GM10248 (cell line): Measurements from ENCODE around the gene EP400.
"Not testable (repeated sequence)": the region's sequence is repeated elsewhere in the genome, so short reads cannot be mapped to it uniquely, and the experiment has no call there.

Experiments
- CTCF ChIA-PET: fragments of 300-600 bp; sonication (Branson Sonifier 250); formaldehyde crosslinking; extraction: SDS; loops from one replicate; lab custom pipeline; 2021; ENCODE audit warnings: antibody characterized with exemption; lab: Yijun Ruan, JAX
- POLR2A ChIA-PET: fragments of 350-650 bp; sonication (Branson Sonifier 250); formaldehyde crosslinking; extraction: SDS; loops from one replicate; lab custom pipeline; 2020; ENCODE audit warnings: antibody characterized with exemption; lab: Yijun Ruan, JAX
- DNase-seq: peaks from one replicate; pipeline ENCODE4 v3.0.0; 2012; ENCODE audit errors: extremely low spot score
- CTCF ChIP-seq: IDR thresholded peaks from 2 replicates; pipeline ENCODE4 v1.5.1; 2012; ENCODE audit warnings: mild to moderate bottlenecking, low read depth; ENCODE audit errors: extremely low read depth, missing control alignments, control extremely low read depth

Gene EP400

GRCh38 chr12:132095520-132096409, 146.0 kb downstream of the EP400 start:
- no peak for TF ChIP-seq CTCF
- POLR2A ChIA-PET, result no interaction called here
- CTCF ChIA-PET, result no interaction called here
- DNase-seq, result no peak

DNA sequence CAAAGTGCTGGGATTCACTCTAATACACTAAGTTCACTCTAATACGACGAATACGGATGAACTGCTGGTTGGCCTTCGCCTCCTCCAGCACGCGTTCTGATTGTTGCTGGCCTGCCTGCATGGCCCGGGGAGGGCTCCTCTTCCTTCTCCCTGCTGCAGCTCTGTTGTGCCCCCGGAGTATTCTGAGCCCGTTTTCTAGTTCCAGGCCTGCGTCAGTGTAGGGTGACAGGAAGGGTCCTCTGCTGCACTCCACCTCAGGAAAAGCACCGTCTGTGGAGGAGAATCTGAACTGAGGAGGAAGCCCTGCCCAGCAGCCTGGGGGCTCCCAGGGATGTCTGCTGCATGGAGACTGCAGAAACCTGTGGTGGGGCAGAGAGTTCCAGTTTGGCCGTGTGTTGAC, 150.0 kb downstream of the EP400 start:
- POLR2A ChIA-PET, result no interaction called here
- no peak for DNase-seq
- TF ChIP-seq CTCF, result no peak
- CTCF ChIA-PET, result no interaction called here

DNA sequence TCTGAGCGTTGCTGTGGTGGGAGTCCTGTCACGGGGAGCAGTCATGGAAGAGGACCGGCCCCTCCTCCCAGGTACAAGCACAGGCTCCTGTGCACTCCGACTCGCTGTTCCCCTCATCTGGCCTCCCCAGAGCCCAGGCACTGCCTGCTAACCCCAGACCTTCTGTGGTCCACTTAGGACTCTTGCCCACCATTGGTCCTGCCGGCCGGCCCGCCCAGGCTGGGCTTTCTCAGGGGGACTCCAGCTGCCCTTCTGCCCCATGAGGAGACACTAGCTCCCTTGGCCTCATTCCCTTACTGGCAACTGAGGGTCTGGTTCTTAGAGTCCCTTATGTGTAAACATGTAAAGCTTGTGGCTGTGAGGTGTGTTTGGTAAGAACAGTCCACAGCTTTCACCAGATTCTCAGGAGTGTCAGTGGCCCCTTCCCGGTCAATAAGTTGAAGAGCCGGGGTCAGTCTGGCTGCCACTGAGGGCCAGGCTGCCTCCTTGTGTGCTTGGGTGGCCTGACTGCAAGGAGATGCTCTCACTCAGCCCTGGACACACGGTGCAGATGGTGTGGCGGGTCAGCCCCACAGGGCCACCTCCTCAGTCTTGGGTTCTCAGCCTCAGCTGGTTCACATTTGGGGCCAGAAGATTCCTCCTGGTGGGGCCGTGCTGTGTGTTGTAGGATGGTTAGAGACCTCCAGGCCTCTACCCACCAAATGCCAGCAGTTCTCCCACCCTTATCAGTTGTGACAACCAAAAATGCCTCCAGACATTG, 150.7 kb downstream of the EP400 start:
- ChIA-PET POLR2A (no interaction called here), CTCF (interaction anchor here (1.0 kb wide), 1 partner anchor 8 kb away, joined by 3 read pairs; no protein-coding TSS in a partner anchor)
- no peak for TF ChIP-seq CTCF
- DNase-seq, result no peak

- ChIA-PET POLR2A (no interaction called here), CTCF (no interaction called here)
- no peak for TF ChIP-seq CTCF
- DNase-seq, result no peak
Observed at GRCh38 chr12:132102297-132102696, 152.6 kb downstream of the EP400 start.

GRCh38 chr12:132103072-132103471, 153.3 kb downstream of the EP400 start:
- POLR2A ChIA-PET, CTCF ChIA-PET, DNase-seq: not testable (repeated sequence)

DNA sequence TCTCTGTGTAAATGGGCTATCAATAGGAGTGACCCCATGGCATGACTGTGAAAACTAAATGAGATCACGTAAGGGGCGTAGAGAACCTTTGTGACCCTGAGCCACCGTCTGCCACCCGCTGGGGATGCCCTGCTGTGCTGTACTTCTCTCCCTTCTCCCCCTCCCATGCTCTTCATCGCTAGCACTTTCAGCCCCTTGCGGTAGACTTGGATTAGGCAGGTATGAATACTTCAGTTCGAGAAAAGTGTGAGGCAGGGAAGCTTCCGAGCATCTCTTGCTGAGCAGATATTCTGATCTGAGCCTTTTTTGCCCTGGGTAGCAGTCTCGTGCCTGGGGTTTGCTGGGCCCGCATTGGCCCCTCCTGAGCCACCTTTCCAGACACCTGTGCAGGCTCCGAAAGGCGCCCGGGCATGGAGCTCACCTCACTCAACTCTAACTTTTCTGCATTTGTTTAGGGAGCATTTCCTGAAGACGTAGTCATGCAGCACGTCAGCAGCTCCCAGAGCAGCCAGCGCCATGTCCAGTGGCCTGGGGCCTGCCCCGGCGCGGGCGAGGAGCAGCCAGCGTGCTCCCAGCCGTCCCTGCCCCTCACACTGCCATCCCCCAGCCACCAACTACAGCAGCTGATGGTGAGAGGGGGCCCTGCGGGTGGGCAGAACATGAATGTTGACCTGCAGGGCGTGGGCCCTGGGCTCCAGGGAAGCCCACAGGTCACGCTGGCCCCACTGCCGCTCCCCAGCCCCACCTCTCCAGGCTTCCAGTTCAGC, 154.0 kb downstream of the EP400 start:
- ChIA-PET POLR2A (no interaction called here), CTCF (no interaction called here)
- TF ChIP-seq CTCF, result no peak
- no peak for DNase-seq
